GM12878 (cell line): ENCODE results near the gene C4B. TPM values are rescaled to one million over a fixed set of nuclear protein-coding genes. Genes with fewer than 3 reads are reported as not detected.
"Not testable (repeated sequence)": the region's sequence is repeated elsewhere in the genome, so short reads cannot be mapped to it uniquely, and the experiment has no call there.

Source experiments
- ATAC-seq: fragments of 200-7000 bp; cut with Tn5 transposase; 3 replicates; pipeline ENCODE4 v1.9.1; 2020; ENCODE audit warnings: mild to moderate bottlenecking, moderate library complexity
- BruUV-seq: library from RNA; stranded (reverse); fragments of 400-500 nt; replicated peaks from 2 replicates; lab custom pipeline; 2021; lab: Mats Ljungman, UMichigan
- CTCF ChIA-PET: fragments of 300-600 bp; sonication (Branson Sonifier 250); formaldehyde crosslinking; extraction: SDS; loops from one replicate; lab custom pipeline; 2021; ENCODE audit warnings: inconsistent platforms; lab: Yijun Ruan, JAX
- POLR2A ChIA-PET: fragments of 350-600 bp; formaldehyde crosslinking; extraction: SDS; loops from one replicate; lab custom pipeline; 2021; ENCODE audit warnings: inconsistent platforms; lab: Charles Lee
- RAD21 ChIA-PET: fragments of 300-600 bp; sonication (Branson Sonifier 250); formaldehyde crosslinking; loops from one replicate; lab custom pipeline; 2023; ENCODE audit warnings: antibody characterized with exemption; ENCODE audit not compliant: unreplicated experiment; lab: Charles Lee
- SMC1A ChIA-PET: fragments of 300-600 bp; sonication (Branson Sonifier 250); formaldehyde crosslinking; loops from one replicate; lab custom pipeline; 2023; ENCODE audit not compliant: unreplicated experiment, uncharacterized antibody; lab: Charles Lee
- DNase-seq: peaks from one replicate; pipeline ENCODE4 v3.0.0-alpha.2; 2011; ENCODE audit warnings: low read depth, low spot score
- FAIRE-seq: peaks from 3 replicates; lab custom pipeline; 2011; peaks lifted over from hg19 to GRCh38; lab: Jason Lieb, UNC
- H2AFZ ChIP-seq: 2 replicates; pipeline ENCODE4 v1.6.0; 2011; ENCODE audit warnings: low read depth, low read length, control low read depth; ENCODE audit not compliant: control insufficient read depth
- H3K27ac ChIP-seq: 2 replicates; pipeline ENCODE4 v1.5.1; 2011; ENCODE audit warnings: control low read depth; ENCODE audit not compliant: control insufficient read depth, insufficient read depth
- H3K27me3 ChIP-seq, 2 experiments: replicated peaks in 1 of 2; 2 replicates each; pipeline versions ENCODE4 v1.6.0 to v1.6.1; 2011; ENCODE audit warnings: low read length in 1 of 2; ENCODE audit not compliant: control insufficient read depth in 2 of 2, insufficient read depth in 2 of 2
- H3K36me3 ChIP-seq, 2 experiments: 2 replicates each; pipeline ENCODE4 v1.5.1; 2011; ENCODE audit warnings: low read length in 1 of 2; ENCODE audit not compliant: control insufficient read depth in 2 of 2, insufficient read depth in 2 of 2
- H3K4me1 ChIP-seq: 2 replicates; pipeline ENCODE4 v1.6.1; 2011; ENCODE audit warnings: mild to moderate bottlenecking, low read length, moderate library complexity, mixed read lengths; ENCODE audit not compliant: control insufficient read depth, insufficient read depth
- H3K4me2 ChIP-seq: 2 replicates; pipeline ENCODE4 v1.6.0; 2011; ENCODE audit warnings: control low read depth; ENCODE audit not compliant: control insufficient read depth, insufficient read depth
- H3K4me3 ChIP-seq: fragments of 200-600 bp; sonication (generic); 2 replicates; pipeline ENCODE4 v1.5.1; 2016
- H3K79me2 ChIP-seq: 2 replicates; pipeline ENCODE4 v1.6.0; 2011; ENCODE audit warnings: low read length; ENCODE audit not compliant: control insufficient read depth, insufficient read depth
- H3K9ac ChIP-seq: 2 replicates; pipeline ENCODE4 v1.8.0; 2011; ENCODE audit warnings: low read length, control low read depth, mixed read lengths; ENCODE audit not compliant: control insufficient read depth, insufficient read depth
- H3K9me3 ChIP-seq: replicated peaks from 3 replicates; pipeline ENCODE4 v1.5.1; 2011; ENCODE audit warnings: mild to moderate bottlenecking, low read length; ENCODE audit not compliant: control insufficient read depth, insufficient read depth
- H4K20me1 ChIP-seq: 2 replicates; pipeline ENCODE4 v1.6.0; 2011; ENCODE audit not compliant: control insufficient read depth, insufficient read depth
- WGBS: methylation state at CpG from one replicate; pipeline ENCODE4 v1.1.6; 2016; ENCODE audit warnings: low lambda C conversion rate; ENCODE audit not compliant: insufficient replicate concordance, insufficient coverage; ENCODE audit errors: missing lambda C conversion rate; 5-methylcytosine and 5-hydroxymethylcytosine counted together
- in situ Hi-C: fragments of 300-500 bp; cut with MboI; formaldehyde crosslinking; loops from 9 replicates; pipeline ENCODE4 v1.14.3; 2018; ENCODE audit warnings: mixed read lengths
- intact Hi-C: fragments of 100-400 bp; cut with micrococcal nuclease; formaldehyde crosslinking; loops from one replicate; pipeline ENCODE4 v1.14.2; 2022; ENCODE audit not compliant: unreplicated experiment
- polyA plus RNA-seq, 11 experiments: library from polyadenylated mRNA; depleted of rRNA in 4 of 11; unstranded in 6 of 11; stranded (reverse) in 5 of 11; fragments of >200 nt; fragmentation: Nextera tagmentation in 4 of 11; fragmentation: Illumina TruSeq in 1 of 11; extraction: Ambion mirVana in 4 of 11; extraction: Trizol in 1 of 11; gene quantifications; 1 replicate in 1 of 11; 2 replicates in 10 of 11; pipeline versions ENCODE4 v1.2.1 to v1.2.3, GENCODE V29; 2011 to 2016; ENCODE audit warnings: inconsistent platforms in 2 of 11, missing spikeins in 2 of 11, low read depth in 1 of 11
- total RNA-seq, 4 experiments: library from RNA; depleted of rRNA in 3 of 4; stranded (reverse); fragments of >200 nt in 3 of 4; fragmentation: Illumina TruSeq in 1 of 4; extraction: Trizol in 1 of 4; gene quantifications; 2 replicates each; pipeline versions ENCODE4 v1.2.1 to v1.2.3, GENCODE V29; 2013 to 2021

Gene C4B
- total and polyA plus RNA-seq, 10 of the 15 experiments (the other 5 are each of a cell fraction or from before 2014, with no cell fraction given): 0.13 to 5.6 (median 1.7) TPM; not detected in 1

DNA sequence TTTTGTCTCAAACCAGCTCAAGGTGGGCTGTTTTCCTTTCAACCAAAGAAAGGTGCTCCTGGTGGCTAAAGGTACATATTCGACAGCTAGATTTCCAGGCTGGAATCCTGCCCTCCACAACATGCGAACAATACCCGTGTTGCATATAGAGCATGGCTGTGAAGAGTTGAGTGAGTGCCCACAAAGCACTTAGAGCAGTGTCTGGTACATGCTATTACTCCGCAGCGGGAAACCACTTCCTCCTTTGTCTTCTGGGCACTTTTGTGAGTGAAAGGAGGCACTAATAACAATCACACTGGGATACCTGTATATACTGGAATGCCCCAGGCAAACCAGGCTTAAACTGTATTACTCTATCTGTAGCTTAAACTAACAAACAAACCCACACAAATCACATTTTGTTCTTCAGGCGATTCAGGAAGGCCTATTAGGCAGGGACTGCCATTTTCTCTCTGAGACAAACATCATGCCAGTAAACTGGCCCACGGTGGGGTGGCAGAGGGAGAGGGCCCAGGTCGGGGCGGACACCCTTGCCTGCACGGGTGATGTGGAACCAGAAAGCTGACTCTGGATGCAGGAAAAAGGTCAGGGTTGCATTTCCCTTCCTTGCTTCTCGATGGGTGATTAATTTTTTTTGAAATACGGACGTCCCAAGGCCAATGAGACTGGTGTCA, 9.6 kb upstream of the C4B start:
- H3K27ac ChIP-seq, H4K20me1 ChIP-seq, H3K4me2 ChIP-seq, H3K27me3 ChIP-seq, in situ Hi-C loops, H3K4me3 ChIP-seq, POLR2A ChIA-PET, intact Hi-C loops, BruUV-seq, CTCF ChIA-PET, H3K36me3 ChIP-seq, FAIRE-seq, H3K9ac ChIP-seq, H3K4me1 ChIP-seq, RAD21 ChIA-PET, SMC1A ChIA-PET, DNase-seq, H2AFZ ChIP-seq, H3K79me2 ChIP-seq, H3K9me3 ChIP-seq: not testable (repeated sequence)
- WGBS: 10% methylated on average over 5 of the region's 13 CpGs
- peak; percentile 67 for ATAC-seq

DNA sequence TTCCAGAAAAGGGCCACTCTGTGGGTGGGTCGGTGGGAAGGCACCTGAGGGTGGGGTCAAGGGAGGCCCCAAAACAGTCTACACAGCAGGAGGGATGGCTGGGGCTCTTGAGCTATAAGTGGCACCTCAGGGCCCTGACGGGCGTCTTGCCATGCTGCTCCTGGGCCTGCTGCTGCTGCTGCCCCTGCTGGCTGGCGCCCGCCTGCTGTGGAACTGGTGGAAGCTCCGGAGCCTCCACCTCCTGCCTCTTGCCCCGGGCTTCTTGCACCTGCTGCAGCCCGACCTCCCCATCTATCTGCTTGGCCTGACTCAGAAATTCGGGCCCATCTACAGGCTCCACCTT, 9.1 kb upstream of the C4B start:
- H3K79me2 ChIP-seq, CTCF ChIA-PET, intact Hi-C loops, H3K4me2 ChIP-seq, RAD21 ChIA-PET, in situ Hi-C loops, H4K20me1 ChIP-seq, FAIRE-seq, H3K27ac ChIP-seq, BruUV-seq, H2AFZ ChIP-seq, H3K9me3 ChIP-seq, H3K27me3 ChIP-seq, SMC1A ChIA-PET, H3K9ac ChIP-seq, ATAC-seq, H3K36me3 ChIP-seq, POLR2A ChIA-PET, H3K4me3 ChIP-seq, DNase-seq, H3K4me1 ChIP-seq: not testable (repeated sequence)
- no CpG with 5 or more reads among the region's 9 CpGs for WGBS

DNA sequence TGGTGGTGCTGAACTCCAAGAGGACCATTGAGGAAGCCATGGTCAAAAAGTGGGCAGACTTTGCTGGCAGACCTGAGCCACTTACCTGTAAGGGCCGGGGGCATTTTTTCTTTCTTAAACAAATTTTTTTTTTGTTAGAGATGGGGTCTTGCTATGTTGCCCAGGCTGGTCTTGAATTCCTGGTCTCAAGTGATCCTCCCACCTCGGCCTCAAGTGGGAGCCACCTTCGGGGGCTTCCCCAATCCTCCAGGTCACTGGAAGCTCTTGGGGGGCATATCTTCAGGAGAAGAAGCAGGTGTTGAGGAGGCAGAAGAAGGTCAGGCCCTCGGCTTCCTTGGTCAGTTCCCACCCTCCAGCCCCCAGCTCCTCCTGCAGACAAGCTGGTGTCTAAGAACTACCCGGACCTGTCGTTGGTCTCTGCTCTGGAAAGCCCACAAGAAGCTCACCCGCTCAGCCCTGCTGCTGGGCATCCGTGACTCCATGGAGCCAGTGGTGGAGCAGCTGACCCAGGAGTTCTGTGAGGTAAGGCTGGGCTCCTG, 8.5 kb upstream of the C4B start:
- H3K27ac ChIP-seq, RAD21 ChIA-PET, H2AFZ ChIP-seq, H3K4me1 ChIP-seq, H3K4me2 ChIP-seq, H3K36me3 ChIP-seq, H4K20me1 ChIP-seq, intact Hi-C loops, H3K9me3 ChIP-seq, H3K9ac ChIP-seq, DNase-seq, H3K79me2 ChIP-seq, BruUV-seq, H3K27me3 ChIP-seq, ATAC-seq, FAIRE-seq, CTCF ChIA-PET, SMC1A ChIA-PET, in situ Hi-C loops, H3K4me3 ChIP-seq, POLR2A ChIA-PET: not testable (repeated sequence)
- WGBS: 65% methylated on average over 6 of the region's 8 CpGs

DNA sequence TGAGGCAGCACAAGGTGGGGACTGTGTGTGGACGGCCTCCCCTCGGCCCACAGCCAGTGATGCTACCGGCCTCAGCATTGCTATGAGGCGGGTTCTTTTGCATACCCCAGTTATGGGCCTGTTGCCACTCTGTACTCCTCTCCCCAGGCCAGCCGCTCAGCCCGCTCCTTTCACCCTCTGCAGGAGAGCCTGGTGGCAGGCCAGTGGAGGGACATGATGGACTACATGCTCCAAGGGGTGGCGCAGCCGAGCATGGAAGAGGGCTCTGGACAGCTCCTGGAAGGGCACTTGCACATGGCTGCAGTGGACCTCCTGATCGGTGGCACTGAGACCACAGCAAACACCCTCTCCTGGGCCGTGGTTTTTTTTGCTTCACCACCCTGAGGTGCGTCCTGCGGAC, 7.5 kb upstream of the C4B start:
- H3K9ac ChIP-seq, H3K4me1 ChIP-seq, H3K4me2 ChIP-seq, SMC1A ChIA-PET, POLR2A ChIA-PET, ATAC-seq, H4K20me1 ChIP-seq, in situ Hi-C loops, RAD21 ChIA-PET, H3K27ac ChIP-seq, H3K4me3 ChIP-seq, intact Hi-C loops, H3K79me2 ChIP-seq, CTCF ChIA-PET, FAIRE-seq, H2AFZ ChIP-seq, BruUV-seq, H3K27me3 ChIP-seq, H3K9me3 ChIP-seq, DNase-seq, H3K36me3 ChIP-seq: not testable (repeated sequence)
- WGBS: 63% methylated on average over 10 of the region's 12 CpGs
